ENCODE results near the gene SPATA1. TPM values are rescaled to one million over a fixed set of nuclear protein-coding genes. Genes with fewer than 3 reads are reported as not detected.

The SPATA1 gene
- total RNA-seq, 2 donors from 2014 or later, result 0.61 to 1.1 TPM

DNA sequence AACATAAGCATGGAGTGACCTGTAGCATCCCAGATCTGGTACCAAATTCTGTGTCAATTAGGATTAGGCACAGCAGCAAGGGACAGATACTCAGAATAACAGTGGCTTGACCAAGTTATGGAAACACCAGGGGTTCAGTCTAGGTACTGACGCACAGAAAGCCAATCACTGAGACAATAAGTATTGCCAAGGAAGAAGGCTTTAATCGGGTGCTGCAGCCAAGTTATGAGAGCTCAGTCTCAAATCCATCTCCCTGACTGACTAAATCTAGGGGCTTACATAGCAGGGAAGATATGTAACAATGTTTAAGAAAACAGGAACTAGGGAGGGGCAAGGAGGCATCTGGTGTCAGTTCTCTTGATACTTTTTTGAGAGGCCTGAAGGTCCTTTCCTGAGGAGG, 107.7 kb downstream of the SPATA1 start:
- DNase-seq (no peak), ATAC-seq (no peak)
- intact Hi-C loops (cut with DNase I, micrococcal nuclease), result loop anchor here in 1 of 2 donors (10.0 kb wide), 1 partner anchor 179 kb away; no protein-coding TSS in a partner anchor

DNA sequence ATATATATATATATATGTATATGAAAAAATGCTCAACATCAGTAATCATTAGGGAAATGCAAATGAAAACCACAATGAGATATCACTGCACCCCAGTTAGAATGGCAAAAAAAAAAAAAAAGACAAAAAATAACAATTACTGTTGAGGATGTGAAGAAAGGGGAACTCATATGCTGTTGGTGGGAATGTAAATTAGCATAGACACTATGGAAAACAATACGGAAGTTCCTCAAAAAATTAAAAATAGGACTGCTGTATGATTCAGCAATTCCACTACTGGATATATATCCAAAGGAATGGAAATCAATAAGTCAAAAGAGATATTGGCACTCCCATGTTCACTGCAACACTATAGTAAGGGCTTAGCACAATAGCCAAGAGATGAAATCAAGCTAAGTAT, 109.6 kb downstream of the SPATA1 start:
- DNase-seq, result no peak
- ATAC-seq, result no peak
- intact Hi-C loops (cut with DNase I, micrococcal nuclease), result loop anchor here in 1 of 2 donors (10.0 kb wide), 1 partner anchor 181 kb away; no protein-coding TSS in a partner anchor

Other genes starting within 250 kb of the SPATA1 start
- gene SAMD13, start 204.7 kb upstream of the SPATA1 start, total RNA-seq, result 10 to 100 TPM; 24.5 to 29.9 TPM
- 1 to 10 TPM in 1 of 2 donors, under 1 TPM in 1; 0.70 to 1.3 TPM for gene DNASE2B, start 107.9 kb upstream of the SPATA1 start, total RNA-seq
- gene RPF1, start 27.1 kb upstream of the SPATA1 start, total RNA-seq, result 10 to 100 TPM; 23.5 to 25.2 TPM
- gene GNG5, start 195 bp downstream of the SPATA1 start, total RNA-seq, result 100 to 1,000 TPM; 126 to 148 TPM
- gene CTBS, start 68.1 kb downstream of the SPATA1 start, total RNA-seq, result 10 to 100 TPM; 20.5 to 23.7 TPM
- gene SSX2IP, start 184.1 kb downstream of the SPATA1 start, total RNA-seq, result 10 to 100 TPM; 12.6 to 14.0 TPM

All from left colon (tissue), 2 donors.